ENCODE data around the gene CRYGN.

GRCh38 chr7:151461942-151462230, 21.9 kb upstream of the CRYGN start:
- no peak for TF ChIP-seq POLR2AphosphoS5 (IDR thresholded peaks at IDR 0.05; ENCODE audit: low read depth, low read length)
- no peak for TF ChIP-seq REST (IDR thresholded peaks at IDR 0.05; ENCODE audit: insufficient read depth in 1 of 2, low read depth in 2 of 2, low read length in 2 of 2)
